ENCODE data around the gene SPRED2.
"Not testable (repeated sequence)": the region's sequence is repeated elsewhere in the genome, so short reads cannot be mapped to it uniquely, and the experiment has no call there.

SPRED2 gene

GRCh38 chr2:65344689-65345088 is 87.7 kb downstream of the SPRED2 start:
- TF ChIP-seq MAX (IDR thresholded peaks at IDR 0.05; ENCODE audit: low read depth, low read length) (no peak; the same call in 1 of the 2 replicates), CTCF (IDR thresholded peaks at IDR 0.05; ENCODE audit: low read depth, low read length) (no peak), MYC (IDR thresholded peaks at IDR 0.05; ENCODE audit: low read depth, low read length) (no peak), POLR2A (IDR thresholded peaks at IDR 0.05; ENCODE audit: extremely low read depth, insufficient read length) (no peak)
- DNase-seq (ENCODE audit: low read depth): peak; percentile 70
- H3K4me3 ChIP-seq (ENCODE audit: low read depth, low read length): no peak overlapping the region

DNA sequence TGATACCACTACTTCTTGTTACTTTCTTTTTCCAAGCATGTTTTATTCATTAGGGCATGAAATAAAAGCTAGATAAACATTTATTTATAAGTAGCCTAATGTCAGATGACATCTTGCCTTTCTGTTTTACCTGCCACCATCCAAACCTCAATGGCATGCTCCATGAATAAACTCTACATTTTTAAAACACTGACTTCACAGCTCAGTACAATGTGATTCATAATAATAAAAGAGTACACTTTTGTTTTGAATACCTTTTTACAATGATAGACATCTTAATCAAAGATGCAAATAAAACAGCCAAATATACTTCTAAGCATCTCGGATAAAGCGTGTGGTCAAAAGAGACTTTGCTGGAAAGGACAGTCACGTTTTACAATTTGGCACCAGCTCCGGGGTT is 88.2 kb downstream of the SPRED2 start:
- no peak for DNase-seq (ENCODE audit: low read depth)
- no peak overlapping the region for H3K4me3 ChIP-seq (ENCODE audit: low read depth, low read length)
- TF ChIP-seq CTCF (IDR thresholded peaks at IDR 0.05; ENCODE audit: low read depth, low read length) (no peak), MYC (IDR thresholded peaks at IDR 0.05; ENCODE audit: low read depth, low read length) (no peak), POLR2A (IDR thresholded peaks at IDR 0.05; ENCODE audit: extremely low read depth, insufficient read length) (no peak), MAX (IDR thresholded peaks at IDR 0.05; ENCODE audit: low read depth, low read length) (no peak)

DNA sequence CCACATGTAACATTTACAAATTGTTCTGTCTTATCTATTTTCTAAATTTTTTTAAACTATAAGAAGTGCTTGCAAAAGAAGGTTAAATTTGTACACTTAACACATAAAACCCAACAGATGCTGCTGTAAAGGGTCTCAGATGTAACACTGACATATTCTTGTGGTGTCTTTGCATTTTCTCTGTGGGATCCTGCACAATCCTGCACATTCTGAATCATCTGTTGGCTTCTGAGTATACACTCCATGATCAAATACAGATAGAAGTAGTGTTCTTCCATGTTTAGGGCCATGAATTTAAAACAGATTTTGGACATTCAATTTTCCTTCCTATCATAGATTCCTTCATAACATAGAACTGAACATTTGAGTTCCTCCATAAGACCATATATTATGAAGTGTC is 89.0 kb downstream of the SPRED2 start:
- no peak overlapping the region for H3K4me3 ChIP-seq (ENCODE audit: low read depth, low read length)
- no peak for DNase-seq (ENCODE audit: low read depth)
- TF ChIP-seq CTCF (IDR thresholded peaks at IDR 0.05; ENCODE audit: low read depth, low read length): no peak

- DNase-seq (ENCODE audit: low read depth): no peak
- no peak for TF ChIP-seq MAX (IDR thresholded peaks at IDR 0.05; ENCODE audit: low read depth, low read length)
- no peak for TF ChIP-seq MYC (IDR thresholded peaks at IDR 0.05; ENCODE audit: low read depth, low read length)
- TF ChIP-seq POLR2A (IDR thresholded peaks at IDR 0.05; ENCODE audit: extremely low read depth, insufficient read length): no peak
- TF ChIP-seq CTCF (IDR thresholded peaks at IDR 0.05; ENCODE audit: low read depth, low read length): no peak
- no peak overlapping the region for H3K4me3 ChIP-seq (ENCODE audit: low read depth, low read length)
These were observed 91.3 kb downstream of the SPRED2 start for GRCh38 chr2:65340898-65341681.

- H3K4me3 ChIP-seq (ENCODE audit: low read depth, low read length): no peak overlapping the region
- TF ChIP-seq POLR2A (IDR thresholded peaks at IDR 0.05; ENCODE audit: extremely low read depth, insufficient read length) (no peak), MAX (IDR thresholded peaks at IDR 0.05; ENCODE audit: low read depth, low read length) (no peak), CTCF (IDR thresholded peaks at IDR 0.05; ENCODE audit: low read depth, low read length) (no peak), MYC (IDR thresholded peaks at IDR 0.05; ENCODE audit: low read depth, low read length) (no peak)
- DNase-seq (ENCODE audit: low read depth): no peak
These were observed 92.8 kb downstream of the SPRED2 start for GRCh38 chr2:65339648-65340047.

DNA sequence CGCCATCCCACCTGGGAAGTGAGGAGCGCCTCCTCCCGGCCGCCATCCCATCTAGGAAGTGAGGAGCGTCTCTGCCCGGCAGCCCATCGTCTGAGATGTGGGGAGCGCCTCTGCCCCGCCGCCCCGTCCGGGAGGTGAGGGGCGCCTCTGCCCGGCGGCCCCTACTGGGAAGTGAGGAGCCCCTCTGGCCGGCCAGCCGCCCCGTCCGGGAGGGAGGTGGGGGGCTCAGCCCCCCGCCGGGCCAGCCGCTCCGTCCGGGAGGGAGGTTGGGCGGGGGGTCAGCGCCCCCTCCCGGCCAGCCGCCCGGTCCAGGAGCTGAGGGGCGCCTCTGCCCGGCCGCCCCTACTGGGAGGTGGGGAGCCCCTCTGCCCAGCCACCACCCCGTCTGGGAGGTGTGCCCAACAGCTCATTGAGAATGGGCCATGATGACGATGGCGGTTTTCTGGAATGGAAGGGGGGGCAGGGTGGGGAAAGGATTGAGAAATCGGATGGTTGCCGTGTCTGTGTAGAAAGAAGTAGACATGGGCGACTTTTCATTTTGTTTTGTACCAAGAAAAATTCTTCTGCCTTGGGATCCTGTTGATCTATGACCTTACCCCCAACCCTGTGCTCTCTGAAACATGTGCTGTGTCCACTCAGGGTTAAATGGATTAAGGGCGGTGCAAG is 93.4 kb downstream of the SPRED2 start:
- H3K4me3 ChIP-seq (ENCODE audit: low read depth, low read length); DNase-seq (ENCODE audit: low read depth): not testable (repeated sequence)

- DNase-seq (ENCODE audit: low read depth); H3K4me3 ChIP-seq (ENCODE audit: low read depth, low read length): not testable (repeated sequence)
These were observed 94.5 kb downstream of the SPRED2 start for GRCh38 chr2:65337915-65338314.
